AG08396 (cell line): Measurements from ENCODE around the gene ZNG1C.
"Not testable (repeated sequence)": the region's sequence is repeated elsewhere in the genome, so short reads cannot be mapped to it uniquely, and the experiment has no call there.

ENCODE experiments used
- DNase-seq: peaks from one replicate; pipeline ENCODE4 v3.0.0; 2012; ENCODE audit warnings: low spot score, mixed read lengths

Gene ZNG1C

GRCh38 chr9:68241683-68242082, at the start of gene ZNG1C:
ZNG1C (plus strand) TSS chr9:68241983; CDS start chr9:68242032, 49 bp downstream.
- not testable (repeated sequence) for DNase-seq

- DNase-seq, result not testable (repeated sequence)
Measured at GRCh38 chr9:68242437-68242836, 654 bp downstream of the ZNG1C start.

GRCh38 chr9:68281041-68281440, 39.3 kb downstream of the ZNG1C start:
- DNase-seq, result not testable (repeated sequence)

- DNase-seq, result not testable (repeated sequence)
Measured at GRCh38 chr9:68302567-68302966, 60.8 kb downstream of the ZNG1C start, which contains the start of gene FOXD4L3. FOXD4L3 (plus strand) TSS chr9:68302867; CDS start chr9:68302952, 85 bp downstream.

- not testable (repeated sequence) for DNase-seq
Measured at GRCh38 chr9:68303771-68304170, 62.0 kb downstream of the ZNG1C start.

- not testable (repeated sequence) for DNase-seq
Measured at GRCh38 chr9:68304212-68304611, 62.4 kb downstream of the ZNG1C start.

- DNase-seq, result not testable (repeated sequence)
Measured at GRCh38 chr9:68304777-68305176, 63.0 kb downstream of the ZNG1C start.

- not testable (repeated sequence) for DNase-seq
Measured at GRCh38 chr9:68305680-68306285, 64.0 kb downstream of the ZNG1C start.

- DNase-seq, result not testable (repeated sequence)
Measured at GRCh38 chr9:68306391-68306964, 64.7 kb downstream of the ZNG1C start.

- DNase-seq, result not testable (repeated sequence)
Measured at GRCh38 chr9:68307127-68307526, 65.3 kb downstream of the ZNG1C start.

GRCh38 chr9:68307654-68308053, 65.9 kb downstream of the ZNG1C start:
- DNase-seq, result not testable (repeated sequence)

- DNase-seq, result not testable (repeated sequence)
Measured at GRCh38 chr9:68311208-68311607, 69.4 kb downstream of the ZNG1C start.

GRCh38 chr9:68318209-68318608, 76.4 kb downstream of the ZNG1C start:
- DNase-seq, result not testable (repeated sequence)

- not testable (repeated sequence) for DNase-seq
Measured at GRCh38 chr9:68323749-68324148, 82.0 kb downstream of the ZNG1C start.

- not testable (repeated sequence) for DNase-seq
Measured at GRCh38 chr9:68324518-68324917, 82.7 kb downstream of the ZNG1C start.

- DNase-seq, result not testable (repeated sequence)
Measured at GRCh38 chr9:68329106-68329505, 87.3 kb downstream of the ZNG1C start.

- DNase-seq, result not testable (repeated sequence)
Measured at GRCh38 chr9:68330531-68331173, 88.9 kb downstream of the ZNG1C start.

GRCh38 chr9:68332122-68332521, 90.3 kb downstream of the ZNG1C start:
- DNase-seq, result not testable (repeated sequence)

- not testable (repeated sequence) for DNase-seq
Measured at GRCh38 chr9:68335935-68336334, 94.2 kb downstream of the ZNG1C start.

- not testable (repeated sequence) for DNase-seq
Measured at GRCh38 chr9:68336639-68337339, 95.0 kb downstream of the ZNG1C start.

GRCh38 chr9:68338000-68338399, 96.2 kb downstream of the ZNG1C start:
- not testable (repeated sequence) for DNase-seq
